ENCODE data around the gene EVA1C.

DNA sequence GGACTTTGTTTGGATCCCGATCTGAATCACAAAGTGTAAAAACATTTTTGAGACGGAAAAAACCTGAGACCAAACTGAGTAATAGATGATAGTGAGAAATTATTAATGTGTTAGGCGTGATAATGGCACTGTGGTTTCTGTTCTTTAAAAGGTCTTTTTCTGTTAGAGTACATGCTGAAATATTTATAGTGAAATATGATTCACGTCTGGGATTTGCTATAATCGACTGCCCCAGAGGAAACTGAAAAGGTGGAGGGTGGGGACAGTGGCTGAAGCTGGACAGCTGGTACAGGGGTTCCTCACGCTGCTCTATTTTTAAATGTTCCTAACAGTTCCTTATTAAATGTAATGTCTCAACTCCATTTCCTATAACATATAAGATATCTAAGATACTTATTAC is 30.9 kb upstream of the EVA1C start:
- TF ChIP-seq, protein P1, sequence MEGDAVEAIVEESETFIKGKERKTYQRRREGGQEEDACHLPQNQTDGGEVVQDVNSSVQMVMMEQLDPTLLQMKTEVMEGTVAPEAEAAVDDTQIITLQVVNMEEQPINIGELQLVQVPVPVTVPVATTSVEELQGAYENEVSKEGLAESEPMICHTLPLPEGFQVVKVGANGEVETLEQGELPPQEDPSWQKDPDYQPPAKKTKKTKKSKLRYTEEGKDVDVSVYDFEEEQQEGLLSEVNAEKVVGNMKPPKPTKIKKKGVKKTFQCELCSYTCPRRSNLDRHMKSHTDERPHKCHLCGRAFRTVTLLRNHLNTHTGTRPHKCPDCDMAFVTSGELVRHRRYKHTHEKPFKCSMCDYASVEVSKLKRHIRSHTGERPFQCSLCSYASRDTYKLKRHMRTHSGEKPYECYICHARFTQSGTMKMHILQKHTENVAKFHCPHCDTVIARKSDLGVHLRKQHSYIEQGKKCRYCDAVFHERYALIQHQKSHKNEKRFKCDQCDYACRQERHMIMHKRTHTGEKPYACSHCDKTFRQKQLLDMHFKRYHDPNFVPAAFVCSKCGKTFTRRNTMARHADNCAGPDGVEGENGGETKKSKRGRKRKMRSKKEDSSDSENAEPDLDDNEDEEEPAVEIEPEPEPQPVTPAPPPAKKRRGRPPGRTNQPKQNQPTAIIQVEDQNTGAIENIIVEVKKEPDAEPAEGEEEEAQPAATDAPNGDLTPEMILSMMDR (IDR thresholded peaks at IDR 0.05) = no peak
- no peak for TF ChIP-seq POLR2AphosphoS5 (IDR thresholded peaks at IDR 0.05)
